Stimulated activated naive B cell treated with anti-CD40 and anti-IgM and Interleukin-4, amounts not matched to agents 10 μg/mL and 1 μg/mL and 100 μg/mL, for 72 hours (primary cell): ENCODE results near the gene FGF10.

Source experiments
- ATAC-seq, 2 donors: fragments of 150-1000 bp; cut with Tn5 transposase; replicated peaks; 2 replicates each; pipeline ENCODE4 v1.10.0; 2021; ENCODE audit warnings: moderate library complexity in 1 of 2
- DNase-seq: peaks from one replicate; pipeline ENCODE4 v3.0.0; 2021
- H3K27ac Mint-ChIP-seq: one replicate; pipeline ENCODE4 v1.8.0; 2022; ENCODE audit warnings: mild to moderate bottlenecking, mixed read lengths
- H3K27me3 Mint-ChIP-seq, 2 donors: one replicate each; pipeline ENCODE4 v1.8.0; 2022; ENCODE audit warnings: mixed read lengths in 2 of 2
- H3K36me3 Mint-ChIP-seq, 2 donors: one replicate each; pipeline ENCODE4 v1.8.0; 2022; ENCODE audit warnings: mixed read lengths in 2 of 2, mild to moderate bottlenecking in 1 of 2
- H3K4me1 Mint-ChIP-seq, 2 donors: one replicate each; pipeline ENCODE4 v1.8.0; 2022; ENCODE audit warnings: mixed read lengths in 2 of 2, mild to moderate bottlenecking in 1 of 2
- H3K4me3 Mint-ChIP-seq, 2 donors: one replicate each; pipeline ENCODE4 v1.8.0; 2022; ENCODE audit warnings: mild to moderate bottlenecking in 2 of 2, mixed read lengths in 2 of 2, moderate library complexity in 1 of 2
- H3K9me3 Mint-ChIP-seq, 2 donors: one replicate each; pipeline ENCODE4 v1.8.0; 2022; ENCODE audit warnings: mixed read lengths in 2 of 2, mild to moderate bottlenecking in 1 of 2

The FGF10 gene

DNA sequence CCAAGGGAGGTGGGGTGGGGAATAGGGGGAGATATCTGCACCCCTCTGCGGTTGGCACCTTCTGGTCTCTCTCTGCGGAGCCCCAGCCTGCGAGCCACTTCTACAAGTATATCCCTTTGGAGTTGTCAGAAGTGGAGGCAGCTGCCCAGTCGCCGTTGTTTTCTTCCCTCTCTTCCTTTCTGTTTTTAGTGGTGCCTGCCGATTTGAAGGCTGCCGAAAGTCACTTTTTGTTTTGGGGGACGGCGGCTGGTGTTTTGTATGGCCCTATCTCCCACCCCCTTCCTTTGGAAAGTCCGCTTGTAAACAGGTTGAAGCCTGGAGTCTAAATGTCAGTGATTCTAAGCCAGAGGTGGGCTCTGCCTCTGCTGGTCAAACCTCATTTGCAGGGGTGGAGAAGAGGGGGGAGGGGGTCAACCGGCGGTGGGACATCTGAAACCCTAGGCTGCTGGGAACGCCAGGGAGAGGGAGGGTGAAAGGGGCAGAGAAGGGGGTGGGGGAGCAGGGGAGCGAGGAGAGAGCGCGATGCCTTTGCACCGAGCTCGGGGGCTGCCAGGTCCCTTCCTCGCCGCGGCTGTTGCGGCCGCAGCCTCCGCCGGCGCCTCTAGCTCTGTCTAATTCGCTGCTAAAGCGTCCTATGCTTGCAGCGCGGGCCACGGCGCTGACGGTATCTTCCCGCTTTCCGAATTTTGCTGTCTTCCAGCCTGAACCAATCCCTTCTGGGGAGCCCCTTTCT lies at the start of gene FGF10:
Gene FGF10, minus strand, starts transcription at position 331 of the 733 bp plus-strand sequence. CDS start 738 bp downstream, outside the sequence.
- no peak for DNase-seq
- Mint-ChIP-seq H3K4me1 (peaks cover 0 to 9% of the 10 kb centered on the region in 2 donors), H3K27ac (peak within 1 kb of the TSS; percentile 31), H3K27me3 (peaks cover 42 to 47% of the 10 kb centered on the region in 2 donors), H3K36me3 (no peaks in the 10 kb centered on the region), H3K4me3 (peak within 1 kb of the TSS in 1 of 2 donors; percentile 25), H3K9me3 (peaks cover 0 to 4% of the 10 kb centered on the region in 2 donors)
- no peak for ATAC-seq

DNA sequence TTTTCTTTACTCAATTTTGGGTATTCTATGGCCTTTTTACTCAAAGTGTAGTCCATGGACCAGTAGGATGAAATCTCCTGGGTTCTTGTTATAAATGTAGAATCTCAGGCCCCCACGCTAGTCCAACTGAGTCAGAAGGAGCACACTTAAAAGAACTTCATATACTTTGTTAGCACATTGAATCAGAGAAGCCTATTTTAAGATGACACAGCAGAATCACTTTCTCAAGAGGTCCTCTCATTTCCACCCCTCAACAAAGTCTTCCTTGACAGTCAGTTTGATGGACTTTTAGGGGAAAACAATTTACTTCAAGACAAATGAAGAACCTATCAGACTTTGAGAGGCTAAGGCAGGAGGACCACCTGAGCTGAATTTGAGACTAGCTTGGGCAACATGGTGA lies 37.7 kb upstream of the FGF10 start:
- Mint-ChIP-seq H3K27ac (no peak overlapping the region), H3K27me3 (no peaks in the 10 kb centered on the region), H3K9me3 (peaks cover 0 to 5% of the 10 kb centered on the region in 2 donors), H3K4me1 (no peaks in the 10 kb centered on the region), H3K36me3 (no peaks in the 10 kb centered on the region), H3K4me3 (no peak overlapping the region)
- ATAC-seq: no peak
- DNase-seq: no peak

- H3K36me3 Mint-ChIP-seq: no peaks in the 10 kb centered on the region
- H3K4me1 Mint-ChIP-seq: no peaks in the 10 kb centered on the region
- no peak overlapping the region for H3K27ac Mint-ChIP-seq
- DNase-seq: no peak
- peaks cover 0 to 2% of the 10 kb centered on the region in 2 donors for H3K9me3 Mint-ChIP-seq
- ATAC-seq: no peak
- no peak overlapping the region for H3K4me3 Mint-ChIP-seq
- no peaks in the 10 kb centered on the region for H3K27me3 Mint-ChIP-seq
Measured at GRCh38 chr5:44412286-44412685, 23.1 kb upstream of the FGF10 start.

DNA sequence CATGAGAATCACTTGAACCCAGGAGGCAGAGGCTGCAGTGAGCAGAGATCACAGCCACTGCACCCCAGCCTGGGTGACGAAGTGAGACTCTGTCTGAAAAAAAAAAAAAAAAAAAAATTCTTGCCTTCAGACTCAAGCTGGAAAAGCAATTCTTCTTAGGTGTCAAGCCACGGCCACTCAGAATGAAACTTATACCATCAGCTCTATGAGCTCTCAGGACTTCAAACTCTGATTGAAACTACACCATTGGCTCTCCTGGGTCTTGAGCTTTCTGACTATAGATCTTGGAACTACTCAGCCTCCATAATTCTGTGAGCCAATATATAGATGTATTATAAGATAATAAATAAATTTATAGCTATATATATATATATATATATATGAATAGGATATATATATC lies 12.9 kb upstream of the FGF10 start:
- peaks cover 0 to 3% of the 10 kb centered on the region in 2 donors for H3K9me3 Mint-ChIP-seq
- H3K4me3 Mint-ChIP-seq: no peak overlapping the region
- no peaks in the 10 kb centered on the region for H3K36me3 Mint-ChIP-seq
- no peak for ATAC-seq
- no peak for DNase-seq
- no peaks in the 10 kb centered on the region for H3K4me1 Mint-ChIP-seq
- H3K27ac Mint-ChIP-seq: no peak overlapping the region
- no peaks in the 10 kb centered on the region for H3K27me3 Mint-ChIP-seq

GRCh38 chr5:44401611-44402010 lies 12.4 kb upstream of the FGF10 start:
- Mint-ChIP-seq H3K4me1 (no peaks in the 10 kb centered on the region), H3K4me3 (no peak overlapping the region)
- DNase-seq: no peak

GRCh38 chr5:44398382-44398781 lies 9.2 kb upstream of the FGF10 start:
- no peak overlapping the region for H3K27ac Mint-ChIP-seq
- H3K9me3 Mint-ChIP-seq: peaks cover 2 to 3% of the 10 kb centered on the region in 2 donors
- H3K36me3 Mint-ChIP-seq: no peaks in the 10 kb centered on the region
- no peak overlapping the region for H3K4me3 Mint-ChIP-seq
- H3K4me1 Mint-ChIP-seq: no peaks in the 10 kb centered on the region
- DNase-seq (no peak), ATAC-seq (no peak)
- no peaks in the 10 kb centered on the region for H3K27me3 Mint-ChIP-seq

More at GRCh38 chr5:44401611-44402010, 12.4 kb upstream of the FGF10 start:
- ATAC-seq: no peak
- Mint-ChIP-seq H3K9me3 (peaks cover 2 to 3% of the 10 kb centered on the region in 2 donors), H3K27ac (no peak overlapping the region), H3K36me3 (no peaks in the 10 kb centered on the region), H3K27me3 (no peaks in the 10 kb centered on the region)

- H3K27me3 Mint-ChIP-seq: peaks cover 3 to 6% of the 10 kb centered on the region in 2 donors
Measured at GRCh38 chr5:44396312-44396711, 7.1 kb upstream of the FGF10 start.

GRCh38 chr5:44390351-44390750 lies 1.1 kb upstream of the FGF10 start:
- Mint-ChIP-seq H3K4me3 (no peak overlapping the region), H3K27ac (no peak overlapping the region), H3K9me3 (peaks cover 0 to 4% of the 10 kb centered on the region in 2 donors), H3K27me3 (peaks cover 42 to 47% of the 10 kb centered on the region in 2 donors), H3K36me3 (no peaks in the 10 kb centered on the region), H3K4me1 (peaks cover 0 to 9% of the 10 kb centered on the region in 2 donors)
- ATAC-seq (no peak), DNase-seq (no peak)

More at GRCh38 chr5:44396312-44396711, 7.1 kb upstream of the FGF10 start:
- Mint-ChIP-seq H3K4me1 (no peaks in the 10 kb centered on the region), H3K27ac (no peak overlapping the region), H3K36me3 (no peaks in the 10 kb centered on the region), H3K4me3 (no peak overlapping the region), H3K9me3 (peaks cover 2 to 3% of the 10 kb centered on the region in 2 donors)
- DNase-seq: no peak
- no peak for ATAC-seq

DNA sequence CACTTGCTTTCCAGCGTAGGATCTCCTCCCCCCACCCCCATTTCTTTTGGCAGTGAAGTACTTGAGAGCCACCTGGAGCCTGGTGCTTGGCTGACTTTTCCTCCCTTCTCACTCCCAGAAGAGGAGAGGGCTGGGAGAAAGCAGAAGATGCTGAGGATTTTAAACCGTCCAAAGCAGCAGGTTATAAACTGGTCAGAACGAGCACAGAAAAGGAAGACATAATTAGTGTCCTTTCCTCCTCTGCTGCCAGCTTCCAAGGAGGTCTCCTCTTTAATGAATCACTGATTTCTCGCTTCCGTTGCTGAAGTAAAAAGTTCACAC lies 563 bp upstream of the FGF10 start:
- Mint-ChIP-seq H3K9me3 (peaks cover 0 to 4% of the 10 kb centered on the region in 2 donors), H3K36me3 (no peaks in the 10 kb centered on the region), H3K4me3 (no peak overlapping the region), H3K27me3 (peaks cover 42 to 47% of the 10 kb centered on the region in 2 donors), H3K27ac (no peak overlapping the region), H3K4me1 (peaks cover 0 to 9% of the 10 kb centered on the region in 2 donors)
- DNase-seq (no peak), ATAC-seq (no peak)

DNA sequence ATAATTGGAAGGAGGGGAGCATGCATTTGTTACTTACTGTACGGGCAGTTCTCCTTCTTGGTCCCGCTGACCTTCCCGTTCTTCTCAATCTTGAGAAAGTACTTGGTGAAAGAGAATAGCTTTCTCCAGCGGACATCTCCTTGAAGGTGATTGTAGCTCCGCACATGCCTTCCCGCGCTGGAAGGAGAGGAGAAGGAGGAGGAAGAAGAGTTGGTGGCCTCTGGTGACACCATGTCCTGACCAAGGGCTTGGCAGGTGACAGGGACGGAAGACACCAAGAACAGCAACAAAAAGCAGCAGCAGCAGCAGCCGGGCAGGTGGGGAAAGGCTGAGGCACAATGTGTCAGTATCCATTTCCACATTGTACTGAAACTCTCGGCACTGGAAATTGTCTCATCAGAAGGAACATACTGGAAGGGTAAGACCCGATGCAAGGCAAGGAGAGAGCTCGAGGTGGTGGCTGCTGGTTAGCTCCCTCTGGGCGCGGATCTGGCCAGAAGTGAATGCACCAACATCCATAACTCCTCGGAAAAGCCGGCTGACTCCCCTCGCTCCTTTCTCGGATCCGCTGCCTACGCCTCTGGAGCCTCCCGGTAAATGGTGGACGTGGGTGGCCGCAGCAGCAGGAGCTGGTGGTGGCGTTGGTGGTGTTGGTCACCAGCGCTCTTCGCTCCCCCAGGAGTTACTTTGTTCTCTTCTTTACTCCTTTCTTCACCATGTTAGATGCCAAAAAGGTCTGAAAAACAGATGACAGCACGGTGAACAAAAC lies 715 bp downstream of the FGF10 start:
- Mint-ChIP-seq H3K27me3 (peaks cover 42 to 47% of the 10 kb centered on the region in 2 donors), H3K9me3 (peaks cover 0 to 4% of the 10 kb centered on the region in 2 donors), H3K4me1 (peaks cover 0 to 9% of the 10 kb centered on the region in 2 donors), H3K27ac (peak overlapping the region; percentile 31), H3K4me3 (no peak overlapping the region), H3K36me3 (no peaks in the 10 kb centered on the region)
- no peak for ATAC-seq
- DNase-seq: no peak

- Mint-ChIP-seq H3K27me3 (peaks cover 42 to 47% of the 10 kb centered on the region in 2 donors), H3K27ac (peak overlapping the region; percentile 57), H3K4me1 (peaks cover 0 to 9% of the 10 kb centered on the region in 2 donors), H3K4me3 (no peak overlapping the region), H3K36me3 (no peaks in the 10 kb centered on the region), H3K9me3 (peaks cover 0 to 4% of the 10 kb centered on the region in 2 donors)
- no peak for DNase-seq
- no peak for ATAC-seq
Measured at GRCh38 chr5:44387921-44388320, 1.3 kb downstream of the FGF10 start.

DNA sequence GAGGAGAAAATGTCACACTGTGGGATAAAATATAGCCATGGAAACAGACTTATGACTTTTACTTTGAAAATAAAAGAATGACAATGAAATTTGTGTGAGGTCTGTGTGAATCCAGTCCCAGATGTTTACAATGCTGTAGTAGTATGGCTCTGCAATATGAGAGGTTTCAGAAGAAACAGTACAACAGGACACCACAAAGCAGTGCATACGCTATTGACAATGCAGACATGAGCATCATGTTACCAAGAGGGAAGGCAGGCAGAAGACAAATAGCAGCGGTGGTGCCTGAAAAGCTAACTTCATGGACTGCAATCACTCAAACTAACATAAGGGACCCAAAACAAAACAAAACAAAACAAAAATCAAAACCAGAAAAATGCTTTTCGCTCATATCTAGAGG lies 1.8 kb downstream of the FGF10 start:
- H3K4me1 Mint-ChIP-seq: peaks cover 0 to 9% of the 10 kb centered on the region in 2 donors
- no peaks in the 10 kb centered on the region for H3K36me3 Mint-ChIP-seq
- peaks cover 42 to 47% of the 10 kb centered on the region in 2 donors for H3K27me3 Mint-ChIP-seq
- H3K27ac Mint-ChIP-seq: no peak overlapping the region
- DNase-seq (no peak), ATAC-seq (no peak)
- peaks cover 0 to 4% of the 10 kb centered on the region in 2 donors for H3K9me3 Mint-ChIP-seq
- H3K4me3 Mint-ChIP-seq: no peak overlapping the region

DNA sequence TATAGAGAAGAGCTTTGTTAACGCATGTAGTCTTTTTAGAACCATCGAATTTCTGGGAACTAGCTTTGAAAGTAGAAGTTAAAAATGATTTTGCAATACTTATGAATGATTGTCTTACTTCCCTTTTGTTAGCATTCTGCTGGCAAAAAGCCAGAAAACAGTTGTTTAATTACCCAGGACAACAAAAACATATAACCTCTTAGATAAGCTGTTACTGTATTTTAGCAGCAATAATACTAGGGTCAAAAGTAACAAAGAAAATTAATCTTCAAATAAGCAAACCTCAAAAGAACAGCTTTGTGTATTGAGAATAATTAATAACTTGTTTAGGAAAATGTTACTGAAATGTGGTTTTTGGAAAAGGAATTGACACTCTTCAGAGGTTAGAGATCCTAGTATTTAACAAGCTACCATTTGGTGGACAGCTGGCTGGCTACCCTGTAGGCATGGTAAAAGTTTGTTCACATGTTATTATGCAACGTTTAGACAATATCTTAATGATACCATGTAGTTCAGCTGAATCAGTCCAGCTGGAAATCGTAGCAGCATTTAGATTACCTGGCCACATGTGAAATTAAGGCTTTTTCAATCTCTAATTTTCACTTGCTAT lies 3.8 kb downstream of the FGF10 start:
- ATAC-seq (no peak), DNase-seq (no peak)
- H3K36me3 Mint-ChIP-seq: no peaks in the 10 kb centered on the region
- peaks cover 0 to 5% of the 10 kb centered on the region in 2 donors for H3K9me3 Mint-ChIP-seq
- H3K4me3 Mint-ChIP-seq: no peak overlapping the region
- peaks cover 33 to 36% of the 10 kb centered on the region in 2 donors for H3K27me3 Mint-ChIP-seq
- peaks cover 0 to 9% of the 10 kb centered on the region in 2 donors for H3K4me1 Mint-ChIP-seq
- H3K27ac Mint-ChIP-seq: no peak overlapping the region

GRCh38 chr5:44384816-44385215 lies 4.4 kb downstream of the FGF10 start:
- H3K36me3 Mint-ChIP-seq: no peaks in the 10 kb centered on the region
- peaks cover 28 to 30% of the 10 kb centered on the region in 2 donors for H3K27me3 Mint-ChIP-seq
- H3K4me3 Mint-ChIP-seq: no peak overlapping the region
- H3K9me3 Mint-ChIP-seq: peaks cover 0 to 5% of the 10 kb centered on the region in 2 donors
- ATAC-seq (no peak), DNase-seq (no peak)
- peaks cover 0 to 9% of the 10 kb centered on the region in 2 donors for H3K4me1 Mint-ChIP-seq
- no peak overlapping the region for H3K27ac Mint-ChIP-seq
